Mesothelial cell of epicardium (in vitro differentiated cells): ENCODE results near the gene EIF1. TPM values are rescaled to one million over a fixed set of nuclear protein-coding genes. Genes with fewer than 3 reads are reported as not detected.

Experiments used
- DNase-seq, 2 experiments: peaks; one replicate each; pipeline ENCODE4 v3.0.0; 2021; ENCODE audit warnings: low spot score in 2 of 2; ENCODE audit not compliant: unreplicated experiment in 2 of 2
- H3K27ac Mint-ChIP-seq: 2 replicates; pipeline ENCODE4 v1.8.0; 2021; ENCODE audit warnings: mixed read lengths
- H3K27me3 Mint-ChIP-seq: 2 replicates; pipeline ENCODE4 v1.8.0; 2021; ENCODE audit warnings: low read depth, mixed read lengths
- H3K36me3 Mint-ChIP-seq: 2 replicates; pipeline ENCODE4 v1.8.0; 2021; ENCODE audit warnings: mixed read lengths
- H3K4me1 Mint-ChIP-seq: 2 replicates; pipeline ENCODE4 v1.8.0; 2021; ENCODE audit warnings: mixed read lengths
- H3K4me3 Mint-ChIP-seq: 2 replicates; pipeline ENCODE4 v1.8.0; 2021; ENCODE audit warnings: mild to moderate bottlenecking, moderate library complexity, mixed read lengths
- H3K9me3 Mint-ChIP-seq: 2 replicates; pipeline ENCODE4 v1.8.0; 2021; ENCODE audit warnings: mixed read lengths
- CTCF ChIP-seq: fragments of 200-600 bp; sonication (generic); IDR thresholded peaks from one replicate; pipeline ENCODE4 v1.5.0; 2021; ENCODE audit warnings: antibody characterized with exemption; ENCODE audit not compliant: unreplicated experiment
- total RNA-seq: library from RNA; stranded (reverse); gene quantifications from 3 replicates; pipeline ENCODE4 v1.2.1, GENCODE V29; 2021

EIF1 gene
- total RNA-seq, 1 donor from 2014 or later: 606 TPM

- Mint-ChIP-seq H3K36me3 (peaks cover 22% of the 10 kb centered on the region), H3K4me1 (peaks cover 25% of the 10 kb centered on the region), H3K9me3 (peaks cover 3% of the 10 kb centered on the region), H3K27ac (peak overlapping the region; percentile 100), H3K27me3 (no peaks in the 10 kb centered on the region), H3K4me3 (peak overlapping the region; percentile 92)
- no peak for TF ChIP-seq CTCF
- DNase-seq: no peak
Observed at GRCh38 chr17:41687828-41688640, 651 bp upstream of the EIF1 start.

- peak overlapping the region; percentile 92 for H3K4me3 Mint-ChIP-seq
- peaks cover 13% of the 10 kb centered on the region for H3K4me1 Mint-ChIP-seq
- peaks cover 26% of the 10 kb centered on the region for H3K36me3 Mint-ChIP-seq
- H3K27me3 Mint-ChIP-seq: no peaks in the 10 kb centered on the region
- no peak for DNase-seq
- H3K9me3 Mint-ChIP-seq: peaks cover 3% of the 10 kb centered on the region
- TF ChIP-seq CTCF: peak; percentile 93
- peak overlapping the region; percentile 100 for H3K27ac Mint-ChIP-seq
Observed at GRCh38 chr17:41689497-41690299, 1.0 kb downstream of the EIF1 start.

GRCh38 chr17:41690497-41690896 is 1.8 kb downstream of the EIF1 start:
- Mint-ChIP-seq H3K36me3 (peaks cover 26% of the 10 kb centered on the region), H3K4me3 (peak overlapping the region; percentile 92), H3K27ac (peak overlapping the region; percentile 16), H3K4me1 (peaks cover 13% of the 10 kb centered on the region), H3K27me3 (no peaks in the 10 kb centered on the region), H3K9me3 (peaks cover 3% of the 10 kb centered on the region)
- DNase-seq: no peak
- TF ChIP-seq CTCF: no peak

- Mint-ChIP-seq H3K27ac (peak overlapping the region; percentile 16), H3K4me3 (peak overlapping the region; percentile 92), H3K4me1 (peaks cover 17% of the 10 kb centered on the region), H3K36me3 (peaks cover 26% of the 10 kb centered on the region), H3K27me3 (no peaks in the 10 kb centered on the region), H3K9me3 (no peaks in the 10 kb centered on the region)
- TF ChIP-seq CTCF: no peak
- DNase-seq: no peak
Observed at GRCh38 chr17:41691031-41691777, 2.5 kb downstream of the EIF1 start.

- peaks cover 17% of the 10 kb centered on the region for H3K4me1 Mint-ChIP-seq
- peak overlapping the region; percentile 4 for H3K27ac Mint-ChIP-seq
- peaks cover 26% of the 10 kb centered on the region for H3K36me3 Mint-ChIP-seq
- TF ChIP-seq CTCF: no peak
- no peak overlapping the region for H3K4me3 Mint-ChIP-seq
- H3K27me3 Mint-ChIP-seq: no peaks in the 10 kb centered on the region
- H3K9me3 Mint-ChIP-seq: no peaks in the 10 kb centered on the region
- no peak for DNase-seq
Observed at GRCh38 chr17:41692722-41693521, 4.2 kb downstream of the EIF1 start.
